ENCODE results near the gene IQSEC3. TPM values are rescaled to one million over a fixed set of nuclear protein-coding genes. Genes with fewer than 3 reads are reported as not detected.

The IQSEC3 gene
- total RNA-seq, 3 donors from 2014 or later (not counting 1 experiment from before 2014, with no cell fraction given), result 4.4 to 7.1 (median 5.3) TPM

DNA sequence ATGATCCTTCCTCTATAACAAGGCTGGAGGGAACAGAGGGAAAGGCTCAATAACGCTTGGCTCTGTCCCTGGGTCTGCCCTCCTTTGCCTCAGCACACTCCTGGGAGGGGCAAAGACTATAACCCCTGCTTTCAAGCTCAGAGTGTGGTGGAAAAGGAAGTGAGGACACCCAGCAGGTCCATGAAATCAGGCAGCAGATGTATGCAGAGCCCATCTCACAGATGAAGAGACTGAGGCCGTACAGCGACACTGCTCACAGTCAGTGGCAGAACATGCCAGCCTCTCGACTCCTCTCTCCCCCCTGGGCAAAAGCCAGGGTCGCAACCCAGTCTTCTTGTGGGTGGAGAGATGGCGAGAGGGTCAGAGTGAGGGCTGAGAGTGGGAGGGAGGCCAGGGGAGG, 107.6 kb downstream of the IQSEC3 start:
- no peak for DNase-seq

DNA sequence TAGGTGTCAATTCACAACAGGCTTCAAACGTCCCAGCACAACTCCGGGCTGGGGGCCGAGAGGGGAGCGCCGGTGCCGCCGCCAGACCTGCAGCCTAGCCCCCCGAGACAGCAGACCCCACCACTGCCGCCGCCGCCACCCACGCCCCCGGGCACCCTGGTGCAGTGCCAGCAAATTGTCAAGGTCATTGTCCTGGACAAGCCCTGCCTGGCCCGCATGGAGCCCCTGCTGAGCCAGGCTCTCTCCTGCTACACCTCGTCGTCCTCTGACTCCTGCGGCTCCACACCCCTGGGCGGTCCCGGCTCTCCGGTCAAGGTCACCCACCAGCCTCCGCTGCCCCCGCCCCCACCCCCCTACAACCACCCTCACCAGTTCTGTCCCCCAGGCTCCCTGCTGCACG, 108.0 kb downstream of the IQSEC3 start:
- intact Hi-C loops (cut with micrococcal nuclease), result no loop called here
- TF ChIP-seq, protein P1, sequence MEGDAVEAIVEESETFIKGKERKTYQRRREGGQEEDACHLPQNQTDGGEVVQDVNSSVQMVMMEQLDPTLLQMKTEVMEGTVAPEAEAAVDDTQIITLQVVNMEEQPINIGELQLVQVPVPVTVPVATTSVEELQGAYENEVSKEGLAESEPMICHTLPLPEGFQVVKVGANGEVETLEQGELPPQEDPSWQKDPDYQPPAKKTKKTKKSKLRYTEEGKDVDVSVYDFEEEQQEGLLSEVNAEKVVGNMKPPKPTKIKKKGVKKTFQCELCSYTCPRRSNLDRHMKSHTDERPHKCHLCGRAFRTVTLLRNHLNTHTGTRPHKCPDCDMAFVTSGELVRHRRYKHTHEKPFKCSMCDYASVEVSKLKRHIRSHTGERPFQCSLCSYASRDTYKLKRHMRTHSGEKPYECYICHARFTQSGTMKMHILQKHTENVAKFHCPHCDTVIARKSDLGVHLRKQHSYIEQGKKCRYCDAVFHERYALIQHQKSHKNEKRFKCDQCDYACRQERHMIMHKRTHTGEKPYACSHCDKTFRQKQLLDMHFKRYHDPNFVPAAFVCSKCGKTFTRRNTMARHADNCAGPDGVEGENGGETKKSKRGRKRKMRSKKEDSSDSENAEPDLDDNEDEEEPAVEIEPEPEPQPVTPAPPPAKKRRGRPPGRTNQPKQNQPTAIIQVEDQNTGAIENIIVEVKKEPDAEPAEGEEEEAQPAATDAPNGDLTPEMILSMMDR (IDR thresholded peaks at IDR 0.05), result no peak
- Histone ChIP-seq H3K4me3 (ENCODE audit: low read length) (no peak overlapping the region), H3K36me3 (ENCODE audit: control insufficient read depth, insufficient read depth, low read length) (no peaks in the 10 kb centered on the region), H3K27me3 (ENCODE audit: control insufficient read depth, insufficient read depth, low read length) (no peaks in the 10 kb centered on the region), H3K9me3 (ENCODE audit: control insufficient read depth, insufficient read depth, low read length) (no peaks in the 10 kb centered on the region), H3K27ac (ENCODE audit: low read length) (no peak overlapping the region), H3K4me1 (ENCODE audit: control insufficient read depth, insufficient read depth, low read length) (peaks cover 6% of the 10 kb centered on the region)
- Mint-ChIP-seq H3K9me3 (no peaks in the 10 kb centered on the region), H3K4me1 (peaks cover 1 to 29% of the 10 kb centered on the region in 2 donors), H3K27me3 (ENCODE audit: low read depth in 2 of 2) (peaks cover 2 to 3% of the 10 kb centered on the region in 2 donors), H3K36me3 (no peaks in the 10 kb centered on the region), H3K27ac (no peak overlapping the region), H3K4me3 (no peak overlapping the region)
- DNase-seq (no peak), ATAC-seq (no peak)
- WGBS (ENCODE audit: insufficient coverage), result 84% methylated on average over 23 of the region's 23 CpGs

More for the DNA sequence above, 107.6 kb downstream of the IQSEC3 start:
- peaks cover 3 to 7% of the 10 kb centered on the region in 2 donors for H3K27me3 Mint-ChIP-seq (ENCODE audit: low read depth in 2 of 2)
- no peak overlapping the region for H3K27ac Mint-ChIP-seq
- Histone ChIP-seq H3K27me3 (ENCODE audit: control insufficient read depth, insufficient read depth, low read length) (no peaks in the 10 kb centered on the region), H3K36me3 (ENCODE audit: control insufficient read depth, insufficient read depth, low read length) (no peaks in the 10 kb centered on the region), H3K4me3 (ENCODE audit: low read length) (no peak overlapping the region), H3K27ac (ENCODE audit: low read length) (no peak overlapping the region), H3K4me1 (ENCODE audit: control insufficient read depth, insufficient read depth, low read length) (peaks cover 7% of the 10 kb centered on the region), H3K9me3 (ENCODE audit: control insufficient read depth, insufficient read depth, low read length) (no peaks in the 10 kb centered on the region)
- peaks cover 6 to 33% of the 10 kb centered on the region in 2 donors for H3K4me1 Mint-ChIP-seq
- ATAC-seq, result no peak
- no peaks in the 10 kb centered on the region for H3K36me3 Mint-ChIP-seq
- H3K4me3 Mint-ChIP-seq, result no peak overlapping the region
- TF ChIP-seq, protein P1 (IDR thresholded peaks at IDR 0.05), result no peak
- intact Hi-C loops (cut with micrococcal nuclease), result no loop called here
- no peaks in the 10 kb centered on the region for H3K9me3 Mint-ChIP-seq
- 87% methylated on average over 5 of the region's 6 CpGs for WGBS (ENCODE audit: insufficient coverage)

- no peaks in the 10 kb centered on the region for H3K36me3 ChIP-seq (ENCODE audit: control insufficient read depth, insufficient read depth, low read length)
- Mint-ChIP-seq H3K36me3 (no peaks in the 10 kb centered on the region), H3K9me3 (no peaks in the 10 kb centered on the region), H3K27ac (no peak overlapping the region), H3K4me1 (peaks cover 5 to 34% of the 10 kb centered on the region in 2 donors), H3K4me3 (no peak overlapping the region), H3K27me3 (ENCODE audit: low read depth in 2 of 2) (peaks cover 0 to 3% of the 10 kb centered on the region in 2 donors)
- intact Hi-C loops (cut with micrococcal nuclease), result no loop called here
- H3K27me3 ChIP-seq (ENCODE audit: control insufficient read depth, insufficient read depth, low read length), result no peaks in the 10 kb centered on the region
- peaks cover 12% of the 10 kb centered on the region for H3K4me1 ChIP-seq (ENCODE audit: control insufficient read depth, insufficient read depth, low read length)
- TF ChIP-seq, protein P1 (IDR thresholded peaks at IDR 0.05), result no peak
- no peaks in the 10 kb centered on the region for H3K9me3 ChIP-seq (ENCODE audit: control insufficient read depth, insufficient read depth, low read length)
- DNase-seq, result no peak
- no peak overlapping the region for H3K4me3 ChIP-seq (ENCODE audit: low read length)
- ATAC-seq, result no peak
- WGBS (ENCODE audit: insufficient coverage), result 86% methylated on average over 10 of the region's 10 CpGs
- H3K27ac ChIP-seq (ENCODE audit: low read length), result no peak overlapping the region
Observed at GRCh38 chr12:175250-175649, 108.7 kb downstream of the IQSEC3 start.

- ATAC-seq (no peak), DNase-seq (no peak)
- H3K4me3 ChIP-seq (ENCODE audit: low read length), result no peak overlapping the region
- H3K9me3 ChIP-seq (ENCODE audit: control insufficient read depth, insufficient read depth, low read length), result no peaks in the 10 kb centered on the region
- Mint-ChIP-seq H3K9me3 (no peaks in the 10 kb centered on the region), H3K27me3 (ENCODE audit: low read depth in 2 of 2) (peaks cover 0 to 3% of the 10 kb centered on the region in 2 donors), H3K4me1 (peaks cover 10 to 39% of the 10 kb centered on the region in 2 donors), H3K36me3 (no peaks in the 10 kb centered on the region), H3K27ac (no peak overlapping the region), H3K4me3 (no peak overlapping the region)
- H3K36me3 ChIP-seq (ENCODE audit: control insufficient read depth, insufficient read depth, low read length), result no peaks in the 10 kb centered on the region
- H3K27me3 ChIP-seq (ENCODE audit: control insufficient read depth, insufficient read depth, low read length), result no peaks in the 10 kb centered on the region
- peaks cover 17% of the 10 kb centered on the region for H3K4me1 ChIP-seq (ENCODE audit: control insufficient read depth, insufficient read depth, low read length)
- intact Hi-C loops (cut with micrococcal nuclease), result no loop called here
- WGBS (ENCODE audit: insufficient coverage), result 90% methylated on average over 16 of the region's 16 CpGs
- TF ChIP-seq, protein P1 (IDR thresholded peaks at IDR 0.05), result no peak
- no peak overlapping the region for H3K27ac ChIP-seq (ENCODE audit: low read length)
Observed at GRCh38 chr12:175759-176158, 109.2 kb downstream of the IQSEC3 start.

Data from natural killer cell (primary cell).